Gastrocnemius medialis (tissue), 4 donors: ENCODE measurements around the gene ALK.

ENCODE experiments used
- CTCF ChIP-seq, 5 experiments: fragments of 450-650 bp in 3 of 5; fragments of 200-600 bp in 2 of 5; sonication (generic) in 2 of 5; IDR thresholded peaks in 4 of 5; conservative IDR thresholded peaks in 1 of 5; 1 replicate in 4 of 5; 2 replicates in 1 of 5; pipeline ENCODE4 v1.5.1; 2016 to 2019; ENCODE audit warnings: antibody characterized with exemption in 5 of 5, mild to moderate bottlenecking in 3 of 5, moderate library complexity in 3 of 5
- POLR2A ChIP-seq, 2 donors: fragments of 450-650 bp; IDR thresholded peaks; one replicate each; pipeline ENCODE4 v1.6.1; 2017; ENCODE audit warnings: antibody characterized with exemption in 2 of 2, mild to moderate bottlenecking in 2 of 2, moderate library complexity in 2 of 2

GRCh38 chr2:29949042-29949441 lies 27.7 kb upstream of the ALK start:
- TF ChIP-seq CTCF (IDR thresholded peaks at IDR 0.05 in 4 of 5, conservative IDR thresholded peaks at IDR 0.05 in 1 of 5) (no peak), POLR2A (IDR thresholded peaks at IDR 0.05) (no peak)
